Adrenal gland (tissue), 5 donors: ENCODE measurements around the gene PCNT.

Experiments used
- POLR2A ChIP-seq, 2 donors: fragments of 450-650 bp; IDR thresholded peaks; one replicate each; pipeline ENCODE4 v1.6.1; 2017; ENCODE audit warnings: antibody characterized with exemption in 2 of 2, mild to moderate bottlenecking in 2 of 2, moderate library complexity in 1 of 2
- TF ChIP-seq, protein P1 (sequence below), 6 experiments: fragments of 450-650 bp in 4 of 6; fragments of 200-600 bp in 2 of 6; sonication (generic) in 1 of 6; IDR thresholded peaks; 1 replicate in 5 of 6; 2 replicates in 1 of 6; pipeline versions ENCODE4 v1.5.1 to v1.8.0; 2016 to 2021; ENCODE audit warnings: antibody characterized with exemption in 6 of 6, mild to moderate bottlenecking in 2 of 6, moderate library complexity in 1 of 6
- donor health status: DM: no; HTN: no; CAD: no.

- TF ChIP-seq, protein P1, sequence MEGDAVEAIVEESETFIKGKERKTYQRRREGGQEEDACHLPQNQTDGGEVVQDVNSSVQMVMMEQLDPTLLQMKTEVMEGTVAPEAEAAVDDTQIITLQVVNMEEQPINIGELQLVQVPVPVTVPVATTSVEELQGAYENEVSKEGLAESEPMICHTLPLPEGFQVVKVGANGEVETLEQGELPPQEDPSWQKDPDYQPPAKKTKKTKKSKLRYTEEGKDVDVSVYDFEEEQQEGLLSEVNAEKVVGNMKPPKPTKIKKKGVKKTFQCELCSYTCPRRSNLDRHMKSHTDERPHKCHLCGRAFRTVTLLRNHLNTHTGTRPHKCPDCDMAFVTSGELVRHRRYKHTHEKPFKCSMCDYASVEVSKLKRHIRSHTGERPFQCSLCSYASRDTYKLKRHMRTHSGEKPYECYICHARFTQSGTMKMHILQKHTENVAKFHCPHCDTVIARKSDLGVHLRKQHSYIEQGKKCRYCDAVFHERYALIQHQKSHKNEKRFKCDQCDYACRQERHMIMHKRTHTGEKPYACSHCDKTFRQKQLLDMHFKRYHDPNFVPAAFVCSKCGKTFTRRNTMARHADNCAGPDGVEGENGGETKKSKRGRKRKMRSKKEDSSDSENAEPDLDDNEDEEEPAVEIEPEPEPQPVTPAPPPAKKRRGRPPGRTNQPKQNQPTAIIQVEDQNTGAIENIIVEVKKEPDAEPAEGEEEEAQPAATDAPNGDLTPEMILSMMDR (IDR thresholded peaks at IDR 0.05), result no peak
- no peak for TF ChIP-seq POLR2A (IDR thresholded peaks at IDR 0.05)
Observed at GRCh38 chr21:46412521-46413364, 88.8 kb downstream of the PCNT start.
